NCI-H1694 treated with DMSO at 0.1 percent for 48 hours (cell line): ENCODE data around the gene ESPN.
"Not testable (repeated sequence)": the region's sequence is repeated elsewhere in the genome, so short reads cannot be mapped to it uniquely, and the experiment has no call there.

Experiments
- DNase-seq: peaks from one replicate; lab custom pipeline; 2025; lab: John Stamatoyannopoulos, UW

ESPN gene

GRCh38 chr1:6447818-6448748, 23.5 kb downstream of the ESPN start:
- DNase-seq = no peak

DNA sequence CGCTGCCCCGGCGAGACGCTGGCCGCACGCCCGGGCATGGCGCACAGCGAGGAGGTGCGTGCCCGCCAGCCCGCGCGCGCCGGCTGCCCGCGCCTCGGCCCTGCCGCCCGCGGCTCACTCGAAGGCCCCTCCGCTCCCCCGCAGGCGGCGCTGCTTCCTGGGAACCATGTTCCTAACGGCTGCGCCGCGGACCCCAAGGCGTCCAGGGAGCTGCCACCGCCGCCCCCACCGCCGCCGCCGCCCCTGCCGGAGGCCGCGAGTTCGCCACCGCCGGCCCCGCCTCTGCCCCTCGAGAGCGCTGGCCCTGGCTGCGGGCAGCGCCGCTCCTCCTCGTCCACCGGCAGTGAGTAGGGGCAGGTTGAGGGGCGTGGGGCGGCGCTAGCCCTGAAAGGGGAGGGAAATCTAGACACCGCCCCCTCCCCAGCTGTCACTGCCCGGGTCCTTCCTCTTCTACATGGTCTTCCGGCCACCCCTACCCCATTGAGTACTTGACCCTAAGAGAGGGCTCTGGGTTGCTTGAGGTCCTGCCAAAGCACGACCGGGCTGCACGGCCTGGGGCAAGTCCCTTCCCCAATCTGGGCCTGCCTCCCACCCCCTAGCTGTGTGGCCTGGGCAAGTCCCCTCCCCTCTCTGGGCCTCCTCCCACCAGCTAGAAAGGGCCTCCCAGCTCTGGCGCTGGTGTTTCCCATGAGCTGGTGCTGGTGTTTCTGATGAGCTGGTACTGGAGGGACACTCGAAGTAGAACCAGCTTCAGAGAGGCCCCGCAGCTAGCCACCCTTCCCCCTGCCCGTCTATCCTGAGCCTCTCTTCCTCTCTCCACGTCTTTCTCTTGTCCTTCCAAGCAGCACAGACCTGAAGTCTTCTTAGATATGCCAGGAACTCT, 24.4 kb downstream of the ESPN start:
- DNase-seq = no peak

DNA sequence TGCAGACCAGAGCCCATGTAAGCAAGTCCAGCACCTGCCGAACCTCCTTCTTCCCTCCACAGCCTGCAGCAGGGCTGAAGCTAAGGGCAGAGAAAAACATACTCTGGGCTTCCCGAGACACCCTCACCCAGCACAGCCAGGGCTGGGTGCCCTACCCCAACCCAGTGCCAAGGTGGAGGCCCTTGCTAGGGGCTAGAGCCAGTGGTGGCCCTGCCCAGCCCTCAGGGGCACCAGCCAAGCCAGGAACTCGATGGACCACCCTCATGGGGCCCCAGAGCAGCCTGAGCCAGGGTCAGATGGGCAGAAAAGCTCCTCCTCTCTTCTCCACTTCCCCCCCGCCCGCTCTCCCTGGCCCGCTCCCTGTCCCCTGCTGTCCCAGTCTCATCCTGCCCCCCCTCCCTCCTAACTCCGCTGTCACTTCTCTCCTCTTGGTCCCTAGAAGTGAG, 25.5 kb downstream of the ESPN start:
- no peak for DNase-seq

GRCh38 chr1:6450486-6450885, 25.9 kb downstream of the ESPN start:
- DNase-seq = not testable (repeated sequence)

GRCh38 chr1:6450943-6451373, 26.4 kb downstream of the ESPN start:
- no peak for DNase-seq

DNA sequence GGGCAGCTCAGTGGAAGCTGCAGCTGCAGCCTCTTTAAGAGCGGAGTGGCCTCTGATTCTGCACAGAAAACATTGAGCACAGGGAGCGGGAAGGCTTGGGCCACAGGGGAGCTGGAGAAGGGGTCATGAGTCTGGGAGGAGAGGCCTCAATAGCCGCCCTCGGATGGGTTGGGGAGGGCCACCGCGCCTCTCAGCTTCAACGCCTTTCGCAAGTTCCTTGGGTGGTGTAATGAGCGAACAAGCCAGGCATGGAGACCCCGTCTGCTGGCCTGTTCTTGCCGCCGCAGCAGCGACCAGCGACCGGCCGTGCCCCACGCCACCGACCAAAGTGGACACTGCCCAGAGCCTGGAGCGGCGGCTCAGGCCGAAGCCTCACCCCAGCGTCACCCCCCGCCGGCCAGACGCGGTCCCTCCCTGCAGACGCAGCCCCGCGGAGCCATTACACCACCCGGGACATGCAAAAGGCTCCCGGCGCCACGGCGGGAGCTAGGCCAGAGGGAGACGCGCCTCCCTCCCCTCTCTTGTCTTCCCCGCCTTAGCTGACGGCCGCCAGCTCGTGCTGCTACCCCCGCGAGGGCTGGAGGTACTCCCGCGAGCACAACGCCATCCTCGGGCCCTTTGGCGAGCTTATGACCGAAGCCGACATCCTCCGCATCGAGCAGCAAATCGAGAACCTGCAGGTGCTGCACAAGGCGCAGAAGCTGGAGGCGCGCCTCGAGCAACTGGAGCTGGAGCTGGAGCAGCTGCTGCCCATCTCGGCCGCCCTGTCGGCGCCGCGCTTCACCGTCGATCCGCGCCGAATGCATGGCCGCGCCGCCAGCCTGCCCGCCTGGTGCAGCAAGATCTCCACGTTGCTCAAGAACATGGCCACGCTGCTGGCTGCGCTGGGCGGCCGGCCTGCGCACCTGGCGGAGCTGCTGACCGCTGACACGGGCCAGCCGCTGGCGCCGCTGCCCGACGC, 29.6 kb downstream of the ESPN start:
- not testable (repeated sequence) for DNase-seq

- no peak for DNase-seq
Measured at GRCh38 chr1:6454856-6455751, 30.5 kb downstream of the ESPN start.

GRCh38 chr1:6455752-6456520, 31.4 kb downstream of the ESPN start:
- not testable (repeated sequence) for DNase-seq

GRCh38 chr1:6456800-6457466, 32.4 kb downstream of the ESPN start:
- DNase-seq = no peak

- no peak for DNase-seq
Measured at GRCh38 chr1:6459850-6460265, 35.3 kb downstream of the ESPN start.

DNA sequence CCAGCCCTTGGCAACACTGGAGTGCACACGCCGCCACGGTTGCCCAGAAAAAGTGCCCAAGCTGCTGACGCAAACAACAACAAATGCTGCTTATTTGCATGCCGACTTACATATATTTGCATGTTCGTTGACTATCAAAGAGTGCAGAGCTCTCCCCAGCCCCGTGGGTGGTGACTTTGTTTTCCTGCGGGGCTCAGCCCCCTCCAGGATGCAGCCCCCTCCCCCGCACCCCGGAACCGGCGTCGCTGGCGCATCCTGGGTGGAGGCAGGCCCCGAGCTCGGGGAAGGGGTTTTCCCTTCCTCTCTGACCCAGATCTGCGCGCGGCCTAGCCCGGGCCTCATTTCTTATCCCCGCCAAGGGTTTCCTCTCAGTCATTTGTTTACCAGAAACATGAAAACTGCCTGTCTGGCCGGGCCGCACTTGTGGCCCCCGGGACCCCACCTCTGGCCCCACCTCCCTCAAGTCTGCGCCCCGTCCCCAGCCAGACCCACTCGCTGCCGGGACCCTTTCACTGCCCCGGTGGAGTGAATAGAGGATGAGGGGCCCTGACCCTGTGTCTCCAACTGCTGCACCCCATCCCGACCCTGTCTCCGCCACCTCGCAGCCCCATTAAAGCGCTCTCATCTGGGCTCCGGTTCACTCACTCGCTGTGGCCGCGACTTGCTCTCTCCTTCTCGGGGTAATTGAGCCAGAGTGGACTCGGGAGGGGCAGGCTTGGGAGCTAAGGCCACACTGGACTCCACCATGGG, 35.9 kb downstream of the ESPN start:
- no peak for DNase-seq

- no peak for DNase-seq
Measured at GRCh38 chr1:6461051-6461530, 36.5 kb downstream of the ESPN start.

DNA sequence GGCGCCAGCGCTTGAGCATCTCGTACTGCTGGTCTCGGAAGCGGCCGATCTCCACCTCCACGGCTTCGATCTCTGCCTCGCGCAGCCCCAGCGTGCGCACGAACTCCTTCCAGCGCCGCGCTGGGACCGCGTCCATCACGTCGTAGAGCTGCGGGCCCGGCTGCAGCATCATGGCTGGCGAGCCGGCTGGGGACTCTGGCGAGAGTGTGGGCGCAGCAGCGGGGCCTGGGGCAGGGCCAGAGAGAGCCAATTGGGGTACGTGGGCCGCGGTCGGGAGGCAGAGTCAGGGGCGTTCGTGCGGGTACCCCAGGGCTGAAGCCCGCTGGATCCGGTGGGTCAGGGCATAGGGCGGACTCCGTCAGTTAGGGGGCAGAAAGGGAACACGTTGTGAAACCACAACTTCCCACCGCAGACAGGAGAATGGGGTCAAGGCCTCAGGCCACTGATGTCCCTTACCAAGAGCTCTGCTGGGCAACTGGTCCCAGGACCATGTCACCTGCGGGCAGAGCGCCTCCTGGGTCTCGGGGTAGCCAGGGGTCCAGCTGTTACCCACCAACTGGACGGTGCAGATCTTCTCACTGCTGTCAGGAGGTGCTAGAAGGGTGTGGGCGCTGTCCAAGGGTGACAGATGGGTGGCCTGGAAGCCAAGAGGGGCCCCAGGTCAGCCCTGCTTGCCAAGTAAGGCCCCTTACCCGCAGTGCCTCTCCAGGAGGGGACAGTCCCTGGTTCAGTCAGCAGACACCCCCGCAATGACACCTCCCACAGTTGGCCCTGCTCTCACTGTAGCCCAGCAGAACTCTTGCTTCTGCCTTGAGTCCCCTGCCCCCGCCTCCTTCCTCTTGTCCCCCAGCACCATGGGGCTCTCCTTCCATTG, 37.2 kb downstream of the ESPN start:
- no peak for DNase-seq

DNA sequence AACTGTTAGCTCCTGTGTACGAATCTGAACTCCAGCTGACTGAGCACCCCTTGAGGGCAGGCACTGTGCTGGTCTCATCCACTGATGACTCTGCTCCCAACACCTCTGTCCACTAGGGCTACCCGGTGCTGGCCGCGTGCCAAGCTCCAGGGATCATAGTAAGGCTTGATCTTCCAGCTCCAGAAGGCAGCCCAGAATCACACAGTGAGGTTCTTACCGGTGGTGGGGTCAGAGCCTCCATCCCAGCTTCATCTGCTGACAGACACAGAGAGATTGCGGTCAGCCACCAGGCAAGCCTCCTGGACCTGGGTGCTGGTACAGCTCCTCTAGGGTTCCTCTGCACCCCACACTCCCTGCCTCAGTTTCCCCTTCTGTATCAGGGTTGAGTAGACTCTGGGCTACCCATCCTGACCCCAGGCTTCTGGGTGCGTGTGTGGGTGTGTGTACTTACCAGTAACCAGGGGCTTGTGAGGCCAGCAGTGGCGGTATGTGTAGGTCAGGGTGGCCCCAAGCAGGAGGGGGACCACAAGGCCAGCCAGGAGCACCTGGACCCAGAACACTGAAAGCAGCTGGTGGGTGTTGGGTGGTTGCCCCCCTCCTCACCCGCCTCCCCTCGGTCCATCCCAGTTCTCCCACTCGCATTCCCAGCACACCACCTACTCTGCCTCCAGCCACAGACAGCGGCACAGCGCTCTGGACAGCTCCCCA, 38.0 kb downstream of the ESPN start:
- no peak for DNase-seq

GRCh38 chr1:6463120-6463412, 38.5 kb downstream of the ESPN start:
- DNase-seq = no peak

- DNase-seq = no peak
Measured at GRCh38 chr1:6464514-6464836, 39.9 kb downstream of the ESPN start.

DNA sequence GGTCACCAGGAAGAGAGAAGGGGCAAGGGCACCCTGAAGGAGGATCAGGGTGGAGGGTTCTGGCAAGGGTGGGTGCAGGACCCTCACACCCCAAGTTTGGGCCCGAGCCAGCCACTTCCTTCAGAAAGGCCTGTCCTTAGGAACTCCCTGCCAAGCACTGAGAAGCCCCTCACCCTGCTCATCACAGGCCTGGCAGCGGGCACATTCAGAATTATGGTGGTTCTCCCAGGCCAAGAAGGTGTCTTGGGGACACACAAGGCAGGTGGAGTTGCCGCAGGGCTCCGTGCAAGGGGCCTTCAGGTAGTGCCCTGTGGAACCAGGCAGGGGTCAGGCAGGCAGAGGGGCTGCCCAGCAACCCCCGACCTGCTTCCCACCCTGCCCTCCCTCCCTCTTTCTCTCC, 40.3 kb downstream of the ESPN start:
- no peak for DNase-seq
